OCI-LY1 (cell line): Measurements from ENCODE around the gene ELFN2.

ENCODE experiments used
- EZH2 ChIP-seq: fragments of 200-600 bp; sonication (generic), shearing (Covaris generic); IDR thresholded peaks from 2 replicates; pipeline ENCODE4 v1.8.0; 2017; ENCODE audit warnings: borderline replicate concordance, mixed run types, mild to moderate bottlenecking, antibody characterized with exemption, low read length, moderate library complexity, mixed read lengths
- TF ChIP-seq, protein P1 (sequence below): fragments of 200-600 bp; sonication (generic), shearing (Covaris generic); IDR thresholded peaks from 2 replicates; pipeline ENCODE4 v1.5.1; 2017; ENCODE audit warnings: mild to moderate bottlenecking, antibody characterized with exemption, low read length, moderate library complexity, mixed read lengths

DNA sequence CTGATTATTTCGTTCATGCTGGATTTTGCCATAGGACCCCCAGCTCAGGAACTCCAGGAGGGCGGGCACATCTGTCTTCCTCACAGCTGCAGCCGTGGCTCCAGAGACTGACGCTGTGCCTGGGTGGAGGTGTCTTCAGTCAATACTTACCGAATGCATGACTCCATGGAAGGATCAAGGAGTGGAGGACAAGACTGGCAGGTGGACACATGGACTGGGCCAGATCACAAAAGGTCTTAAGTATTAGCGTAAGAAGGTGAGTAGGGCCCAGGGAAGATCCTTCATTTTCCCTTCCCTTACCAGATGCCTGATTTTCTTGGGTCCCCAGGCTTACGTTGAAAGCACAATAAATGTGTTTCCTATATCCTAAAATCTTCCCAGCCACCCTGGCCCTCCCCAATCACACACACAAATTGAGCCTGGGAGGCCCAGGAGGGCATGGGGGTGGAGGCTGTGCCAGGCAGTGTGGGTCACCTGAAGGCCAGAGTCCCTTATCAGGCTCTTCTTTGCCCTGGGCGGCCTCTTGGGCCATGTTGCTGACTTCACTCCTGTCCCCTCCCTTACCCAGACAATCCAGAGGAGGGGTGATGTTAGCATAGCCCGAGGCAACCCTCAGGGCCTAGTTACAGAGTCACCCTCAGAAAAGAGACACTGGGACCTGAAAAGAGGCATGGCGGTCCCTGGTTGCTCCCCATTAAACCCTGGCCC, 88.6 kb downstream of the ELFN2 start:
- TF ChIP-seq, protein P1, sequence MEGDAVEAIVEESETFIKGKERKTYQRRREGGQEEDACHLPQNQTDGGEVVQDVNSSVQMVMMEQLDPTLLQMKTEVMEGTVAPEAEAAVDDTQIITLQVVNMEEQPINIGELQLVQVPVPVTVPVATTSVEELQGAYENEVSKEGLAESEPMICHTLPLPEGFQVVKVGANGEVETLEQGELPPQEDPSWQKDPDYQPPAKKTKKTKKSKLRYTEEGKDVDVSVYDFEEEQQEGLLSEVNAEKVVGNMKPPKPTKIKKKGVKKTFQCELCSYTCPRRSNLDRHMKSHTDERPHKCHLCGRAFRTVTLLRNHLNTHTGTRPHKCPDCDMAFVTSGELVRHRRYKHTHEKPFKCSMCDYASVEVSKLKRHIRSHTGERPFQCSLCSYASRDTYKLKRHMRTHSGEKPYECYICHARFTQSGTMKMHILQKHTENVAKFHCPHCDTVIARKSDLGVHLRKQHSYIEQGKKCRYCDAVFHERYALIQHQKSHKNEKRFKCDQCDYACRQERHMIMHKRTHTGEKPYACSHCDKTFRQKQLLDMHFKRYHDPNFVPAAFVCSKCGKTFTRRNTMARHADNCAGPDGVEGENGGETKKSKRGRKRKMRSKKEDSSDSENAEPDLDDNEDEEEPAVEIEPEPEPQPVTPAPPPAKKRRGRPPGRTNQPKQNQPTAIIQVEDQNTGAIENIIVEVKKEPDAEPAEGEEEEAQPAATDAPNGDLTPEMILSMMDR = no peak
- TF ChIP-seq EZH2 = no peak
